ENCODE measurements around the gene TSSK1B.
A peak's percentile ranks its signal among the peaks of the same experiment; 100 is the strongest.
"Not testable (repeated sequence)": the region's sequence is repeated elsewhere in the genome, so short reads cannot be mapped to it uniquely, and the experiment has no call there.

TSSK1B gene, protein sequence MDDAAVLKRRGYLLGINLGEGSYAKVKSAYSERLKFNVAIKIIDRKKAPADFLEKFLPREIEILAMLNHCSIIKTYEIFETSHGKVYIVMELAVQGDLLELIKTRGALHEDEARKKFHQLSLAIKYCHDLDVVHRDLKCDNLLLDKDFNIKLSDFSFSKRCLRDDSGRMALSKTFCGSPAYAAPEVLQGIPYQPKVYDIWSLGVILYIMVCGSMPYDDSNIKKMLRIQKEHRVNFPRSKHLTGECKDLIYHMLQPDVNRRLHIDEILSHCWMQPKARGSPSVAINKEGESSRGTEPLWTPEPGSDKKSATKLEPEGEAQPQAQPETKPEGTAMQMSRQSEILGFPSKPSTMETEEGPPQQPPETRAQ

DNA sequence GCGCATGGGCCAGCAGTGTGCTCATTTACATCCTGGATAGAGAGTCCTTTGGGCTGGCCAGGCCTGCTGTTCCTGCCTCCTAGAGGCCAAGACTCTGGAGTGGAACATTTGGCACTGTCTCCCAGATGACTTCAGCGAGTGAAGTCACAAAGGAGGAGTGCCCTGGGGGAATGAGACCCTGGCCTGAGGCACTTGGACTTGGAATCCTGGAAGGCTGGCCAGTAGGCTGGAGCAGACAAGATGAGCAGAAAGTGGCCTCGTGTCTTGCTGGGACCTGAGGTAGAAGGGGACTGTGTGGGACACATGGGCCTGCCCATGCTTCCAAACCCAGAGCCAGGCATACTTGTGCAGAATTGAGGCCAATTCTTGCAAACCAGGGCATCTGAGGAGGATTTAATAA lies at the start of gene TSSK1B:
Gene TSSK1B, minus strand, starts transcription at position 101 of the 400 bp plus-strand sequence. CDS start 150 bp downstream, outside the sequence.
- no peak for DNase-seq

DNA sequence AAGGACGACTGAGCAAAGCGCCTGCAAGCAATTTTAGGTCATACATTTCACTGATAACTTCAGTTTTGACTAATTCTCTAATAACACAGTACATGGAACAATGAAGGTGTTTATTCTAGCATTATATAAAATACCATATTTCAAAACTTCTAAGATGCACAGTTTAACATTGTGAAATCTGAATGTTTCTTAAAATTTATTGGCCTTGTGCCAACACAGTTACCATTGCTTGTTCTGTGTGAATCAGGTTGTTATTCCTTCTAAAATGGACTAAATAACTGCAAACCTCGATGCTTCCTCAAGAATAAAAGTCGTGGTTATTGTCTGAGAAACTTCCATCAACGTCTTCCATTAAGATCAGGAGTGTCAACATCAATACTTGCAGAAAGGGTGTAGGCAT lies 45.5 kb upstream of the TSSK1B start:
- no peak for DNase-seq

DNA sequence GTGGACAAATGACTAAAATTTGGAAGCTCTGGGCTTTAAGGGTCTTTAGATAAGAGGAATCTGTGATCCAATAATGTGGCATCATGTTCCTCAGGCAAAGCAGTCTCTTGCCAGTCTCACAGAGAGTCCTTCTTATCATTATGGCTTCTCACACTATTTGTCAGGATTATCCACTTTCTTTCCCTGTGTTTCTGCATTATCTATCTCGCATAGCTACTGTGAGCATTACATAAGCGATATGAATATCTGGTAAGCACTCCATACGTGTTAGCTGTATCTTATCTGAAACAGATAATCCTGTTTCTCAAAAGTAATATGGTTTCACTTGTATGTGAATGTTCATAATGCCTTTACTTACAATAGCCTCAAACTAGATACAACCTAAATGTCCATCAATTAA lies 43.9 kb upstream of the TSSK1B start:
- DNase-seq, result no peak

DNA sequence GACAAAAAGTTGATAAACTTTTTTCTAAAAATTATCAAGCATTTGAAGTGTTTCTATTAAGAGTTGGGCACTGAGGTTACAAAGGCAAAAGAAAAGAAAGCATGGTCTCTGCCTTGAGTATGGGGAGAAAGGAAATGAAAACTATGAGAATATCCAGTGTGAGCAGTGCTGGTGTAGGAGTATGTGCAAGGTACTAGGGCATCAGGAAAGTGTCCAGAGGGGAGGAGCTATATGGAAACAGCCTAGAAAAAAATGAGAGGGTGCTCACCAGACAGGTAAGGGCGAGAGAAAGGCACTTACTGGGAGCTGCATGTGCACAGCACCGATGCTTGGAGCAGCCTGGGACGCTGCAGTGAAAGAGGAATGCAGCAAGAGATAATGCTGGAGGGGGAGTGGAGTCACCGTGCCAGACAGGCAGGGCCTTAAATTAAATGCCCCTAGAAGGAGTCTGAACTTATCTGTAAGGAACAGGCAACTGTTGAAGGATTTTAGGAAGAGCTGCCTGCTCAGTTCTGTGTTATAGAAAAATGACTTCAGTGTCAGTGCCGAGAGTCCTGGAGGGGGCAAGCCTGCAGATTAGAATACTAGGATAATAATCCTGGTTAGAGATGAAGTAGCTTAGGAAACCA lies 39.4 kb upstream of the TSSK1B start:
- no peak for DNase-seq

DNA sequence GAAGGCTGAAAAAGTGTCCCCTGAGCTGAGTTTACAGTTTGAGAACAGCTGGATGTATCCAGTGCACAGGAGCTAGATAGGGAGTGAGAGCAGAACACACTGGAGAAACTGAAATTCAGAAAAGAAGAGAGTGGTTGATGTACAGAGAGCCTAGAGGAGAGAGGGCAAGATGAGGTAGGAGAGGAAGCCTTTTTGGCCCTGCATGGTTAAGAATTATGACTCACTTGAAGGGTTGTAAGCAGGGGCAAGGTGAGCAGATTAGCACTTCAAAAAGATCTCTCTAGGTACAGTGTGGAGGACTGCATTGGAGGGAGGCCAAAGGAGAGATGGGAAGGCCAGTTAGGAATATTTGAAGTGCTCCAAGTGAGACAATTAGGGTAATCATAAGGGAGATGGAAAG lies 28.2 kb upstream of the TSSK1B start:
- DNase-seq, result no peak

DNA sequence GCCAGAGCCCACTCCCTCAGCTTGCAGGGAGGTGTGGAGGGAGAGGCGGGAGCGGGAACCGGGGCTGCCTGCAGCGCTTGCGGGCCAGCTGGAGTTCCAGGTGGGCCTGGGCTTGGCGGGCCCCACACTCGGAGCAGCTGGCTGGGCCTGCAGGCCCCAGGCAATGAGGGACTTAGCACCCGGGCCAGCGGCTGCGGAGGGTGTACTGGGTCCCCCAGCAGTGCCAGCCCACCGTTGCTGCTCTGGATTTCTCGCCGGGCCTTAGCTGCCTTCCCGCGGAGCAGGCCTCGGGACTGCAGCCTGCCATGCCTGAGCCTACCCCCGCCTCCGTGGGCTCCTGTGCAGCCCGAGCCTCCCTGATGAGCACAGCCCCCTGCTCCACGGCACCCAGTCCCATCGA lies 22.3 kb upstream of the TSSK1B start:
- DNase-seq, result not testable (repeated sequence)

DNA sequence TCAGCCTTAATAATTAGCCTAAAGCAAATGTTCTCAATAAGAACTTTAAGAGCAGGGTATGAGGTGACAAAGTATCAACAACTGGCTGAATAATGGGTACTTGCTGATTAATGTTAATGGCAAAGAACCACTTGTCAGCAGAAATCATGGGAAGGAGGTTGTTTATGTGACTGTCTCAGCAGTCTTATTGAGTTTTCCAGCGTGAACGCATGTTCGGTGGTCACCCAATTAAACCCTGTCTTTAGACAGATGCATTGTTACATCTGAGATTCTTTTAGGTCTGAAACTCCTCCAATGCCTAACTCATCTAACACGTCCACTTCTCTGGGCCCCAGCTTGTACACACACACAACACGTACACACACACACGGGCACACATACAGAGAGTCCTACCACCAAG lies 18.2 kb upstream of the TSSK1B start:
- no peak for DNase-seq

DNA sequence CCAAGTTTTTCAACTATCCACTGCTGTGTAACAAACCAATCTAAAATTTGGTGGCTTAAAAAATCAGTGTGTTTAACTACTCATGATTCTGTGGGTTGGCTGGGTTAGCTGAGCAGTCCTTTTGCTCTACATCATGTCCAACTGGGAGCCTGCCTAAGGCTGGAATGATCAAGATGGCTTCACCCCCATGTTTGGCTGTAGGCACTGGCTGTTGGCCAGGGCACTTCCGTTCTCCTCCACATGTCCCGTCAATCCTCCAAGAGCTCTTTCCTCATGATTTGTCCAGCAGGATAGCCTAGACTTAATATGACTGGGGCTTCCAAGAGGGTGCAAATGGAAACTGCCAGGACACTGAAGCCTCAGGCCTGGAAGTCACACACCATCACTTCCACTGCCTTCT lies 17.0 kb upstream of the TSSK1B start:
- no peak for DNase-seq

DNA sequence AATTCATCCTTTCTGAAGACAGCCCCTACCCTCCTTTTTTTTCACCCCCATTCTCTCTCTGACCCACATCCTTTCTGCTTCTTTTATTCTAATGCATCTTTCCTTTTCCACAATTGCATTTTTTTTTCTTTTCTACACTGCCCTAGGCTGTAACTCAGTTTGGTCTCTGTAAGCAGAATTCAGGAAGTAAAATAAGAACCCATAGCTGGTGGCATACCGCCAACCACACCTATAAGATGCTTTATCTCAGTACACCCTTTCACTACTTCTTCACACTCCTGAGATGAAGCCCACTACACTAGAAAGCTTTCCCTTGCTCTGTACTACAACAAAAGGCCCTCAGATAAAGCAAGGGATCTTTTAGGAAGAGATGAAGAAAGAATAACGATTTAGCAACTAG lies 16.1 kb upstream of the TSSK1B start:
- no peak for DNase-seq

DNA sequence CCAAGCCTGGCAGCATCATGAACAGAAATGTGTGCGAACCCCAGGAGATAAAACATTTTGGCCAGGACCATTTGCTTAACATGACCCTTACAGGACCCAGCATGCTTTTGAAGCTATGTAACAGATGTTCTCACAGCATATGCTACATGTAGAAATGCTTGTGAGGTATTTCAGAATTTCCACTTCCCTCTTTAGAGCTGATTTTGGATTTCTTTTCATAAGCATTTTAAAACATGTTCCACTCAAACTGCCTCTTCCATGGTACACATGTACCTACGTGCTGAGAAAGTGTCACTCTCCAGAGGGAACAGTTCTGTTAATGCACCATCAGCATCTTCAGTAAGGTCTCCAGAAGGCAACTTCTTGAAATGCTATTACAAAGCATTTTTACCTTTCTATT lies 15.7 kb upstream of the TSSK1B start:
- no peak for DNase-seq

DNA sequence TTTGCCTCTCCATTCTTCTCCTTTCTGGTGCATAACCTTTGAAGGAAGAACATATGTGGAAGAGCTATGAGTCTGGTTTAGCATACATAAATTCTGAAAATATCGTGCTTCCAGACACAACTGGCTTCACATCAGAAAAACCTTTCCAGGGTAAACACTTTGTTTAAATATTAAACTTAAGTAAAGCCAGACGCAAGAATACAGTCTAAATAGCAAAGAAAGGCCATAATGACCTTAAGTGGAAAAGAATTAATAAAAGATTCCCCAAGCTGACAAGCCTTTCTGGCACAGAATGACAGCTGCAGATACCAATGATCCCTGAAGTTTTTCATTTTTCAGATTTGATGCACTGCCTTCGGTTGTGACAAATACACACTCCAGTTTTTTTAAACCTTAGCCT lies 13.5 kb upstream of the TSSK1B start:
- no peak for DNase-seq

DNA sequence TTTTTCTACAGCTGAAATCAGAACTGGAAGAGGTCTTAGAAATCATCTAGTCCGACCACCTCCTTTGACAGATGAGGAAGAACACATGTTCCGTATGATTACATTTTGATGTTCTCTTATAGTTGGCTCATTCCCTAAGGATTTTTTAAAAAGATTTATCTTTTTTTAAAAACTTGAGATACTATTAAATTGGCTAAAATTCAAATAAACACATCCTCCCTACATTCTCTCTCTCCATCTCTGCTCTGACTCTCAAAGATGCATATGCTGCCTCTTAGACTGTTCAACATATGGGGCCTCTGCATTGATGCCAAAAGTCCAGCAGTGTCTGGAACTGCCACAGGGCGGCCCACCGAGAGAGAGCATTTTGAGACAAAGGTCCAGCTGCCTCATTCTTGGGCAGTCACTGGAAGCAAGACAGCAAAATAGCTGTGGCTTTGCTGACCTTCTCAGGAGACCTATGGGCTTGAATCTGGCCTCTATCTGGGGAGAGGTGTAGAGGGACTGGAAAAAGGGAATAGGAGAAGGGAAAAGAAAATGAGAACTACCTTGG lies 12.8 kb upstream of the TSSK1B start:
- peak in 2 of 3 donors; percentile 17 to 23 for DNase-seq

DNA sequence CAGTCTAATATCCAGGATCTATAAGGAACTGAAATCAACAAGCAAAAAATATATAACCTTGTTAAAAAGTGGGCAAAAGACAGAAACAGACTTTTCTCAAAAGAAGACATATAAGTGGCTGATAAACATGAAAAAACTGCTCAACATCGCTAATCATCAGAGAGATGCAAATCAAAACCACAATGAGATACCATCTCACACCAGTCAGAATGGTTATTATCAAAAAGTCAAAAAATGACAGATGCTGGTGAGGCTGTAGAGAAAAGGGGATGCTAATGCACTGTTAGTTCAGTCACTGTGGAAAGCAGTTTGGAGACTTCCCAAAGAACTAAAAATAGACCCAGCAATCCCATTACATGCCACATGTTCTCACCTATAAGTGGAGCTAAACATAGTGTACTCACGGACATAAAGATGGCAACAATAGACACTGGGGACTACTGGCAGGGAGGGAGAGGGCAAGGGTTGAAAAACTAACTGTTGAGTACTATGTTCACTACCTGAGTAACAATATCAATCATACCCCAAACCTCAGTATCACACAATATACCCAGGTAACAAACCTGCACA lies 11.7 kb upstream of the TSSK1B start:
- no peak for DNase-seq

DNA sequence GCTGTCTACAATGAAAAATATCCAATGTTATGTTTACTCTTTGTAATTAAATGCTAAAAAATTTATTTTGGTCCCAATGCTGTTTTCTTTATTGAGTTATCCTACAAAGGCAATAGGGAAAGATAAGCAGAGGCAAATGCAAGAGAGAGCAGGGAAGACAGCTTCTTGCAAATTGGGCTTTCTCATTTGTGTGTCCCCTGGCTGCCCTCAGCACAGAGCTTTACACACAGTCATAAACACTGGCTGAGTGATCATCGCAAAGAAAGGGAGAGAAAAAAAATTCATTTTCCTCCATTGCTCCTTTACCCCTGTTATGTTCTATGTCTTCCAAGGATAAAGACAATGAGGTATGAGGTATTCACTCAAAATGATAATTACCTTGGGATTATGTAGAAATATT lies 2.3 kb upstream of the TSSK1B start:
- no peak for DNase-seq

DNA sequence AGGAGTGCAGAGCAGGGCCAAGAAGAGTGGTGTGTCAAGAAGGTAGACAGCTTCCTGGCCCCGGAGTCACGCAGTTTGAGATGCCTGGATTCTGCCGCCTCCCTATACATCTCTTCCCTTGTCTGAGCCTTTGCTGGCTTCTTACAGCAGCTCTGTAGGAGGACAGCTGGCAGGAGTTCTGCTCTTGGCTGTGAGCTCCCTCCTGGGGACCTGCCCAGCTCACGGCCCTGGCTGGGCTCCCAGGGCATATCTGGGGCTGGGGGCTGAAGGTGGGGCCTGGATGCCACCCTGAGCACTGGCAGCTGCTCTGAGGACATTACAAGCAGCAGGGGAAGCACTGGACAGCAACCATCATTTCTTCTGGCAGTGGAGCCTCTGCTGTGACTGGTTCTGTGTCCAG lies 786 bp upstream of the TSSK1B start:
- no peak for DNase-seq

DNA sequence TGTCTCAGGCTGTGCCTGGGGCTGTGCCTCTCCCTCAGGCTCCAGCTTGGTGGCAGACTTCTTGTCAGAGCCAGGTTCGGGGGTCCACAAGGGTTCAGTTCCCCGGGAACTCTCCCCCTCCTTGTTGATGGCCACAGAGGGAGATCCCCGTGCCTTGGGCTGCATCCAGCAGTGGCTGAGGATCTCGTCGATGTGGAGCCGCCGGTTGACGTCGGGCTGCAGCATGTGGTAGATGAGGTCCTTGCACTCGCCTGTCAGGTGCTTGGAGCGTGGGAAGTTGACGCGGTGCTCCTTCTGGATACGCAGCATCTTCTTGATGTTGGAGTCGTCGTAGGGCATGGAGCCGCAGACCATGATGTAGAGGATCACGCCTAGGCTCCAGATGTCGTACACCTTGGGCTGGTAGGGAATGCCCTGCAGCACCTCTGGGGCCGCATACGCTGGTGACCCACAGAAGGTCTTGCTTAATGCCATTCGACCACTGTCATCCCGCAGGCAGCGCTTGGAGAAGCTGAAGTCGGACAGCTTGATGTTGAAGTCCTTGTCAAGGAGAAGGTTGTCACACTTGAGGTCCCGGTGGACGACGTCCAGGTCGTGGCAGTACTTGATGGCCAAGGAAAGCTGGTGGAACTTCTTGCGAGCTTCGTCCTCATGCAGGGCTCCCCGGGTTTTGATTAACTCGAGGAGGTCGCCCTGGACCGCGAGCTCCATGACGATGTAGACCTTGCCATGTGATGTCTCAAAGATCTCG lies 752 bp downstream of the TSSK1B start:
- DNase-seq, result no peak

DNA sequence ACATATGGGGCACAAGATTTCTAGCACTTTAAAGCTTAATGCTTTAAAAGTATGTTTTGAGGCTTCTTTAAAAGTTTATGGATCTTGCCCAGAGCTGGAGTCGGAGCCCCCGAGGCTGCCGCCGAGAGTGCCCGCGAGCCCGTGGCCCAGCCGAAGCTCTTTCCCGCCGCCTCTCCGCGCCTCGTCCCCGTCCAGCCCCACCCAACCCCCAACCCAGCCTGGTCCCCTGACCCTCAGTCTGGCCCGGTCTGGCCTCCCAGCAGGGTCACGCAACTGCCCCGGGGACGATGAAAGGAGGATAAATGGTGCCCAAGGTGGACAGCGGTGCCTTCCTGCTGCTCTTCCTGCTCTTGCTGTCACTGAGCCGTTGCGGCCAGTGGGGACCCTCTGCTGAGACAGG lies 1.7 kb downstream of the TSSK1B start:
- no peak for DNase-seq

DNA sequence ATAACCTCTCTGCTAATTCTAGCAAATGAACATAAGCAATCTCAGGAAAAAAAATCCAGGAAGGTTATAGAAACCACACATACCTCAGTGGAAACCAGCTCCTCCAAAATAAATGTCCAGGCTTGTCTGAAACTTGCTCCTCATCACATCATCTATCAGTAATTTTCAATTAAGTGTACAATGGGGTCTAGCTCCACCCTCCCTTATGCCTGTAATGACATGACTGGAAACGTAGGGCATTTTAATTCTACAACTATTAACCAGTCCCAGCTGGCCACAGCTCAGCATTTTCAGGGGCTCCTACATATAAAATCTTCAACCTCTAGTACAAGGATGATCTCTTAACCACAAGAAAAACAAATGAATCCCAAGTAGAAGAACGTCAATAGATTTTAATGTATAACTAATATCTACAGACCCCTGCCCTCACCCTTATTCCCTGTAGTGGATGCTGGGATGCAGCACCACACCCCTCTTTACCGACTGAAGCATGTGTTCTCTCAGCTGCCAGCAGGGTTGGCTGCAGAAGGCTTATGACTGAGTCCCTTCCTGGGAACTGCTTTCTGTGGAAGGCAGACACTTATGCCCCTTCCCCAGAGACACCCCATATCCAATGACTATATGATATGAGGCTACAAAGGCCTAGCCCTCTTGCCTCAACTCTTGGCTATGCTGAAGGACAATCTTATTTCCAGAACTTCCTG lies 6.8 kb downstream of the TSSK1B start:
- DNase-seq, result no peak

DNA sequence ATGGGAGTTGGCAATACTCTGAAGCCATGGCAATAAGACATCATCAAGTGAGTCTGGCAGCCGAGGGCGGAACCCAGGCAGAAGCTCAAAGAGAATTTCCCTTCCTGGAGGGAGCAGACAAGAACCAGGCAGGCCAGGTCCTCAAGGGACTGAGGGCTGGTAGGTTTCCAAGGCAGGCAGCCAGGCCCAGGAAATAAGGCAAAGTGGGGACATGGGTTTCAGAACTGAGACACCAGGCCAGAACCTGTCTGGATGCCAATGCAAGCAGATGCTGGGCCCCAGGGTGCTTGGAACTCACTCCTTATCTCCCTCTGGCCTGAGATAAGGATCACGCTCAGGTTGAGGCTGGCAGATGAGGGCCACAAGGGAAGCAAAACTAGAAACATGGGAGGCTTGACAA lies 8.9 kb downstream of the TSSK1B start:
- no peak for DNase-seq

DNA sequence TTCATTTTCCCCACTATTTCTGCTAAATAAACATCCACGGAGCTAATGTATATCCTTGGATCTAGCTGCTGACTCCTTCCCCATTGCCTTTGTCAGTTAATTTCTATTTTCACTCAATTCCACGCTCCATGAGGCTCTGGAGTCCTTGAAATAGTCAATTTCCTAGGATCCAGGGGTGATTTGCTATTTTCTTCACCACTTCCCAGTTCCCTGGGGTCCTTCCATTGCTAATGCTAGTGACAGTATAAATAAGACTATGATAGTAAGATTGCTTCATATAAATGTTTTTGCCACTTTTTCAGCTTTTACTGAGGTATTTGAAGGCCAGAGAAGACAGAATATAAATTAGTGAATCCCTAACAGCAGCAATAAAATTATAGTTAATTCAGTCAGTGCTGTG lies 13.1 kb downstream of the TSSK1B start:
- DNase-seq, result no peak

DNA sequence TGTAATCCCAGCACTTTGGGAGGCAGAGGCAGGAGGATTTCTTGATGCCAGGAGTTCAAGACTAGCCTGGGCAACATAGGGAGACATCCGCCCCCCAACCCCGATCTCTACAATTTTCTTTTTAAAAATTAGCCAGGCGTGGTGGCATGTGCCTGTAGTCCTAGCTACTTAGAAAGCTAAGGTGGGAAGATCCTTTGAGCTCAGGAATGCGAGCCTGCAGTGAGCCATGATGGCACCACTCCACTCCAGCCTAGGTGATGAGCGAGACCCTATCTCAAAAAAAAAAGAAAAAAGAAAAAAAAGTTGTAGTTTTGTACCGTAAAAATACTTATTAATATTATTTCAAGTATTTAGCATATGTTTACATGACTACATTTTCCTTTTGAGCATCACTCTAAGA lies 29.3 kb downstream of the TSSK1B start:
- no peak for DNase-seq

DNA sequence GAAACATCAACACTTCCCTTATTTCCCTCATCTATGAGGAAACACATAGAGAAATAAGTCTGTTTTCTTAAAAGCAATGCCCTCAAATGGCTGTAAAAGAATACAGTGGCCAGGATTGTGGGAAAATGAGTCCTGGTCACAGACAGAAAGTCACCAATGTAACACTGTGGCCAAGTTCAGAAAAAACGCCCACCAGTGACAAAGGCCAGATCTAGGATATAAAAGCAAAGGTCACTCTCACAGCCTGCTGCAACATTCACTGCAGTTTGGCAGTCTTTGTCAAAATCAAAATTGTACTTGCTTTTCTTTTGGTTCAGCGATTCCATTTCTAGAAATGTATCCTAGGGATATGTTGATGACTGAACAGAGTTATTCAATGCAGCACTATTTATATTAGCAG lies 30.5 kb downstream of the TSSK1B start:
- no peak for DNase-seq

DNA sequence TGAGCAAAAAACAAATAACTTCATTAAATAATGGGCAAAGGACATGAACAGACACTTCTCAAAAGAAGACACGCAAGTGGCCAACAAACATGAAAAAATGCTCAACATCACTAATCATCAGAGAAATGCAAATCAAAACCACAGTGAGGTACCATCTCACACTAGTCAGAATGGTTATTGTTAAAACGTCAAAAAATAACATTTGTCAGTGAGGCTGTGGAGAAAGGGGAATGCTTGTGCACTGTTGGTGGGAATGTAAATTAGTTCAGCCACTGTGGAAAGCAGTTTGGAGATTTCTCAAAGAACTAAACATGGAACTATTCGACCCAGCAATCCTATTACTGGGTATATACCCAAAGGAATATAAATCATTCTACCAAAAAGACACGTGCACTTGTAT lies 36.8 kb downstream of the TSSK1B start:
- DNase-seq, result not testable (repeated sequence)

All from suppressor macrophage treated with lipopolysaccharide for 1 hour (primary cell).